ENCODE data around the gene SLFN12.

DNA sequence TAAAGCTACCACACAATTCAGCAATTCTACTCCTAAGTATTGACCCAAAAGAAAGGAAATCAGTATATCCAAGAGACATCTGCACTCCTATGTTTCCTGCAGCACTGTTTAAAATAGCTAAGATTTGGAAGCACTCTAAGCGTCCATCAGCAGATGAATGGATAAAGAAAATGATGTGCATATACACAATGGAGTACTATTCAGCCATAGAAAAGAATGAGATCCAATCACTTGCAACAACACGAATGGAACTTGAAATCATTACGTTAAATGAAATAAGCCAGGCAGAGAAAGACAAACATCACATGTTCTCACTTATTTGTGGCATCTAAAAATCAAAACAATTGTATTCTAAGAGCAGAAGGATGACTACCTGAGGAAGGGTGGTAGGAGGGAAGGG, 60.4 kb downstream of the SLFN12 start:
- TF ChIP-seq TCF7L2 (IDR thresholded peaks at IDR 0.05; ENCODE audit: borderline replicate concordance, low read depth, low read length): no peak
- TF ChIP-seq ZNF561 (tag by site-specific recombination; IDR thresholded peaks at IDR 0.05; ENCODE audit: borderline replicate concordance): no peak
- TF ChIP-seq SCRT2 (tag by site-specific recombination; IDR thresholded peaks at IDR 0.05): no peak
